K562 (cell line): Measurements from ENCODE around the gene CTXN3. TPM values are rescaled to one million over a fixed set of nuclear protein-coding genes. Genes with fewer than 3 reads are reported as not detected.

Experiments used
- ATAC-seq: fragments of 200-7000 bp; cut with Tn5 transposase; 3 replicates; pipeline ENCODE4 v1.9.1; 2020; ENCODE audit warnings: moderate library complexity
- BruUV-seq: library from RNA; stranded (reverse); fragments of 400-500 nt; replicated peaks from 2 replicates; lab custom pipeline; 2021; lab: Mats Ljungman, UMichigan
- CTCF ChIA-PET: fragments of 300-600 bp; formaldehyde crosslinking; extraction: SDS; loops from one replicate; lab custom pipeline; 2021; ENCODE audit warnings: low intra/inter-chr PET ratio; lab: Yijun Ruan, JAX
- POLR2A ChIA-PET: fragments of 300-600, 350-650 bp; sonication (Branson Sonifier 250); formaldehyde crosslinking; extraction: SDS; loops from one replicate; lab custom pipeline; 2021; ENCODE audit warnings: antibody characterized with exemption, inconsistent platforms; lab: Yijun Ruan, JAX
- DNase-seq, 4 experiments: peaks; one replicate each; pipeline versions ENCODE4 v3.0.0 to v3.0.0-alpha.2; 2011 to 2018; ENCODE audit warnings: low spot score in 3 of 4, mixed read lengths in 3 of 4; ENCODE audit errors: extremely low read depth in 1 of 4
- FAIRE-seq: peaks from 2 replicates; lab custom pipeline; 2011; peaks lifted over from hg19 to GRCh38; lab: Jason Lieb, UNC
- H2AFZ ChIP-seq: 2 replicates; pipeline ENCODE4 v1.6.0; 2011; ENCODE audit warnings: low read depth, low read length, control low read depth, inconsistent platforms
- H3K27ac ChIP-seq: fragments of 200-600 bp; 3 replicates; pipeline ENCODE4 v1.8.0; 2011; ENCODE audit warnings: low read depth, mild to moderate bottlenecking, control low read depth, inconsistent platforms, low read length, moderate library complexity, mixed read lengths; ENCODE audit errors: extremely low read depth
- H3K27me3 ChIP-seq, 2 experiments: fragments of 300-600 bp in 1 of 2; 2 replicates in 1 of 2; 3 replicates in 1 of 2; pipeline versions ENCODE4 v1.6.0 to v1.8.0; 2011; ENCODE audit warnings: inconsistent platforms in 2 of 2, low read length in 2 of 2, mild to moderate bottlenecking in 1 of 2, mixed read lengths in 1 of 2, moderate library complexity in 1 of 2; ENCODE audit not compliant: control insufficient read depth in 2 of 2, insufficient read depth in 2 of 2
- H3K36me3 ChIP-seq: fragments of 300-600 bp; 3 replicates; pipeline ENCODE4 v1.8.0; 2011; ENCODE audit warnings: mild to moderate bottlenecking, low read length, inconsistent platforms; ENCODE audit not compliant: control insufficient read depth, insufficient read depth
- H3K4me1 ChIP-seq, 2 experiments: fragments of 200-600 bp in 1 of 2; replicated peaks in 1 of 2; 2 replicates in 1 of 2; 3 replicates in 1 of 2; pipeline versions ENCODE4 v1.5.1 to v1.8.0; 2011; ENCODE audit warnings: inconsistent platforms in 2 of 2, low read length in 2 of 2, mild to moderate bottlenecking in 1 of 2, mixed read lengths in 1 of 2, moderate library complexity in 1 of 2; ENCODE audit not compliant: control insufficient read depth in 2 of 2, insufficient read depth in 2 of 2
- H3K4me2 ChIP-seq: 2 replicates; pipeline ENCODE4 v1.6.1; 2011; ENCODE audit warnings: low read length, control low read depth, inconsistent platforms, mixed read lengths; ENCODE audit not compliant: insufficient read depth
- H3K4me3 ChIP-seq: fragments of 200-600 bp; sonication (generic), shearing (Covaris generic); 2 replicates; pipeline ENCODE4 v1.5.1; 2016; ENCODE audit warnings: control low read depth, inconsistent platforms
- H3K79me2 ChIP-seq: fragments of 200-600 bp; 3 replicates; pipeline ENCODE4 v1.8.0; 2011; ENCODE audit warnings: low read length, inconsistent platforms; ENCODE audit not compliant: control insufficient read depth, insufficient read depth
- H3K9ac ChIP-seq, 2 experiments: 2 replicates each; pipeline versions ENCODE4 v1.6.0 to v1.6.1; 2011; ENCODE audit warnings: low read depth in 2 of 2, low read length in 2 of 2, control low read depth in 1 of 2, inconsistent platforms in 1 of 2, mild to moderate bottlenecking in 1 of 2, mixed read lengths in 1 of 2; ENCODE audit not compliant: insufficient read depth in 1 of 2
- H3K9me1 ChIP-seq: one replicate; pipeline ENCODE4 v1.6.0; 2011; ENCODE audit warnings: inconsistent platforms, mild to moderate bottlenecking, low read length, moderate library complexity; ENCODE audit not compliant: control insufficient read depth, insufficient read depth
- H3K9me3 ChIP-seq: replicated peaks from 2 replicates; pipeline ENCODE4 v1.5.1; 2011; ENCODE audit warnings: low read depth, low read length, inconsistent platforms; ENCODE audit not compliant: control insufficient read depth, insufficient read depth
- H4K20me1 ChIP-seq: replicated peaks from 2 replicates; pipeline ENCODE4 v1.6.1; 2011; ENCODE audit warnings: low read length, inconsistent platforms, mixed read lengths; ENCODE audit not compliant: control insufficient read depth, insufficient read depth
- GATA2 ChIP-seq: sonication (generic); formaldehyde crosslinking; IDR thresholded peaks from 2 replicates; pipeline ENCODE4 v1.4.0; 2020; ENCODE audit warnings: mild to moderate bottlenecking, missing genetic modification reagents
- HDAC2 ChIP-seq: fragments of 450-650 bp; IDR thresholded peaks from 2 replicates; pipeline ENCODE4 v1.6.1; 2016; ENCODE audit warnings: mild to moderate bottlenecking
- HDAC3 ChIP-seq: fragments of 450-650 bp; IDR thresholded peaks from 2 replicates; pipeline ENCODE4 v1.6.1; 2018; ENCODE audit warnings: borderline replicate concordance, mild to moderate bottlenecking, moderate library complexity; ENCODE audit not compliant: partially characterized antibody
- HMGN3 ChIP-seq: IDR thresholded peaks from 2 replicates; pipeline ENCODE4 v1.6.1; 2011; ENCODE audit warnings: borderline replicate concordance, low read depth, mild to moderate bottlenecking, mixed read lengths, low read length; ENCODE audit not compliant: insufficient read length; ENCODE audit errors: extremely low read depth
- JUND ChIP-seq, 2 experiments: IDR thresholded peaks; 2 replicates in 1 of 2; 3 replicates in 1 of 2; pipeline ENCODE4 v1.6.1; 2011; ENCODE audit warnings: borderline replicate concordance in 2 of 2, low read depth in 2 of 2, low read length in 2 of 2, improper control_type of control experiment in 1 of 2, missing biosample characterization in 1 of 2, missing genetic modification characterization in 1 of 2, missing genetic modification reagents in 1 of 2
- MCM7 ChIP-seq, 2 experiments: fragments of 450-650 bp; IDR thresholded peaks; 2 replicates each; pipeline ENCODE4 v1.6.1; 2016 to 2018
- MED1 ChIP-seq: sonication (generic); formaldehyde crosslinking; IDR thresholded peaks from 2 replicates; pipeline ENCODE4 v1.8.1; 2023; ENCODE audit warnings: missing genetic modification reagents, borderline replicate concordance
- PURB ChIP-seq: sonication (generic); formaldehyde crosslinking; IDR thresholded peaks from 2 replicates; pipeline ENCODE4 v1.9.0; 2021; ENCODE audit warnings: low read depth, mild to moderate bottlenecking, missing genetic modification reagents
- RBM14 ChIP-seq: fragments of 200-400 bp; formaldehyde crosslinking; IDR thresholded peaks from 2 replicates; pipeline ENCODE4 v1.6.1; 2018; ENCODE audit warnings: low read depth, mild to moderate bottlenecking, low read length, moderate library complexity, borderline replicate concordance; ENCODE audit not compliant: insufficient read depth
- SMAD1 ChIP-seq: fragments of 150-350 bp; IDR thresholded peaks from 2 replicates; pipeline ENCODE4 v1.6.1; 2014; ENCODE audit warnings: low read length, low read depth; ENCODE audit not compliant: partially characterized antibody
- SP2 ChIP-seq: IDR thresholded peaks from 2 replicates; pipeline ENCODE4 v1.6.1; 2011; ENCODE audit warnings: mild to moderate bottlenecking, low read depth, low read length, moderate library complexity; ENCODE audit not compliant: poor library complexity, severe bottlenecking; ENCODE audit errors: extremely low read depth
- TAF9B ChIP-seq: fragments of 450-650 bp; IDR thresholded peaks from 2 replicates; pipeline ENCODE4 v1.6.1; 2018; ENCODE audit warnings: mild to moderate bottlenecking; ENCODE audit not compliant: partially characterized antibody
- ZBTB17 ChIP-seq: fragments of 450-650 bp; formaldehyde crosslinking; IDR thresholded peaks from 2 replicates; pipeline ENCODE4 v1.4.0; 2020; ENCODE audit warnings: mild to moderate bottlenecking
- ZNF212 ChIP-seq: fragments of 450-650 bp; formaldehyde crosslinking; IDR thresholded peaks from 2 replicates; pipeline ENCODE4 v1.4.0; 2020; ENCODE audit warnings: mild to moderate bottlenecking
- ZNF77 ChIP-seq: fragments of 250-450 bp; sonication (Bioruptor Pico); IDR thresholded peaks from 2 replicates; pipeline ENCODE4 v1.5.0; 2020
- WGBS: fragments of 100-300 bp; shearing (Covaris generic); methylation state at CpG from one replicate; pipeline ENCODE4 v1.1.6; 2016; ENCODE audit warnings: low coverage, mixed read lengths; ENCODE audit not compliant: insufficient coverage; ENCODE audit errors: missing lambda C conversion rate; 5-methylcytosine and 5-hydroxymethylcytosine counted together
- in situ Hi-C: fragments of 300-500 bp; cut with MboI; formaldehyde crosslinking; loops from 4 replicates; pipeline ENCODE4 v1.15.0; 2018; ENCODE audit warnings: inconsistent platforms, mixed read lengths
- intact Hi-C: fragments of 100-400 bp; cut with micrococcal nuclease; formaldehyde crosslinking; loops from 2 replicates; pipeline ENCODE4 v1.14.2; 2022
- polyA plus RNA-seq, 8 experiments: library from polyadenylated mRNA; depleted of rRNA in 4 of 8; stranded (reverse) in 5 of 8; unstranded in 3 of 8; fragments of >200 nt; fragmentation: Nextera tagmentation in 2 of 8; fragmentation: Illumina TruSeq in 1 of 8; extraction: Ambion mirVana in 2 of 8; extraction: Trizol in 1 of 8; gene quantifications; 2 replicates each; pipeline versions ENCODE4 v1.2.1 to v1.2.3, GENCODE V29; 2011 to 2014; ENCODE audit warnings: inconsistent platforms in 1 of 8, missing spikeins in 1 of 8
- total RNA-seq, 7 experiments: library from RNA; depleted of rRNA in 6 of 7; stranded (reverse); fragments of >200 nt in 6 of 7; fragmentation: Illumina TruSeq in 2 of 7; extraction: Trizol in 2 of 7; gene quantifications; 2 replicates each; pipeline versions ENCODE4 v1.2.1 to v1.2.3, GENCODE V29; 2011 to 2021; ENCODE audit warnings: low replicate concordance in 1 of 7
- TF ChIP-seq, protein P1 (sequence below): sonication (generic); IDR thresholded peaks from 2 replicates; pipeline ENCODE4 v1.6.1; 2016
- TF ChIP-seq, protein P2 (sequence below): IDR thresholded peaks from 2 replicates; pipeline ENCODE4 v1.6.1; 2016; ENCODE audit warnings: missing genetic modification characterization, missing compliant biosample characterization

Gene CTXN3
- total and polyA plus RNA-seq, 9 of the 15 experiments (the other 6 are each of a cell fraction or from before 2014, with no cell fraction given): not detected

DNA sequence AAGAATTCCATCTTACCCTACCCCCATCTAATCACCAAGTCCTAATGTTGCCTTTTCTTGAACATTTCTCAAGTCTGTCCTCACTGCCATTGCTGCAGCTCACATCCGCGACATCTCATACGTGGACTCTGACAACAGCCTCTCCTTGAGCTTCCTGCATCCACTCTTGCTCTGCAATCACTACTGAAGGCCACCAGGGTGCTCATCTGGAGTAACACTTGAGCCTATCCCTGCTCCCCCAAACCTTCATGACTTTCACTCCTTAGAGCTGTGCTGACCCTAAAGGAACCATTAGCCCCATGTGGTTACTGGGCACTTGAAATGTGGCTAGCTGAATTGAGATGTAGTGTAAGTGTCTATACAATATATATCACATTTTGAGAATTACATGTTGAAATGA, 46.4 kb upstream of the CTXN3 start:
- POLR2A ChIA-PET: no interaction called here
- no peaks in the 10 kb centered on the region for H3K36me3 ChIP-seq
- no TSS peak for BruUV-seq
- H3K27ac ChIP-seq: no peak overlapping the region
- no peak overlapping the region for H3K4me2 ChIP-seq
- no peaks in the 10 kb centered on the region for H3K9me3 ChIP-seq
- ATAC-seq: 0 out of 3 replicates have a peak, but pooled peaks have one; percentile 42
- FAIRE-seq: no peak
- in situ Hi-C loops: no loop called here
- no peaks in the 10 kb centered on the region for H4K20me1 ChIP-seq
- TF ChIP-seq SMAD1: no peak
- no peak for TF ChIP-seq JUND (IDR thresholded peaks at IDR 0.05; ENCODE audit: borderline replicate concordance, low read depth, low read length)
- TF ChIP-seq JUND (tag; IDR thresholded peaks at IDR 0.05; ENCODE audit: borderline replicate concordance, low read depth, low read length): no peak
- no peak for TF ChIP-seq GATA2
- no peak for TF ChIP-seq HMGN3
- TF ChIP-seq PURB (CRISPR knock-in tag): no peak
- no peak for TF ChIP-seq RBM14
- TF ChIP-seq ZNF77 (CRISPR knock-in tag): no peak
- no peak for TF ChIP-seq ZBTB17 (CRISPR knock-in tag)
- no peak for TF ChIP-seq MCM7 (IDR thresholded peaks at IDR 0.05)
- no peak for TF ChIP-seq HDAC2
- TF ChIP-seq ZNF212 (CRISPR knock-in tag): no peak
- TF ChIP-seq TAF9B: no peak
- no peak for TF ChIP-seq MED1 (CRISPR knock-in tag)
- TF ChIP-seq, protein P1, sequence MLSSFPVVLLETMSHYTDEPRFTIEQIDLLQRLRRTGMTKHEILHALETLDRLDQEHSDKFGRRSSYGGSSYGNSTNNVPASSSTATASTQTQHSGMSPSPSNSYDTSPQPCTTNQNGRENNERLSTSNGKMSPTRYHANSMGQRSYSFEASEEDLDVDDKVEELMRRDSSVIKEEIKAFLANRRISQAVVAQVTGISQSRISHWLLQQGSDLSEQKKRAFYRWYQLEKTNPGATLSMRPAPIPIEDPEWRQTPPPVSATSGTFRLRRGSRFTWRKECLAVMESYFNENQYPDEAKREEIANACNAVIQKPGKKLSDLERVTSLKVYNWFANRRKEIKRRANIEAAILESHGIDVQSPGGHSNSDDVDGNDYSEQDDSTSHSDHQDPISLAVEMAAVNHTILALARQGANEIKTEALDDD: no peak
- TF ChIP-seq, protein P2, sequence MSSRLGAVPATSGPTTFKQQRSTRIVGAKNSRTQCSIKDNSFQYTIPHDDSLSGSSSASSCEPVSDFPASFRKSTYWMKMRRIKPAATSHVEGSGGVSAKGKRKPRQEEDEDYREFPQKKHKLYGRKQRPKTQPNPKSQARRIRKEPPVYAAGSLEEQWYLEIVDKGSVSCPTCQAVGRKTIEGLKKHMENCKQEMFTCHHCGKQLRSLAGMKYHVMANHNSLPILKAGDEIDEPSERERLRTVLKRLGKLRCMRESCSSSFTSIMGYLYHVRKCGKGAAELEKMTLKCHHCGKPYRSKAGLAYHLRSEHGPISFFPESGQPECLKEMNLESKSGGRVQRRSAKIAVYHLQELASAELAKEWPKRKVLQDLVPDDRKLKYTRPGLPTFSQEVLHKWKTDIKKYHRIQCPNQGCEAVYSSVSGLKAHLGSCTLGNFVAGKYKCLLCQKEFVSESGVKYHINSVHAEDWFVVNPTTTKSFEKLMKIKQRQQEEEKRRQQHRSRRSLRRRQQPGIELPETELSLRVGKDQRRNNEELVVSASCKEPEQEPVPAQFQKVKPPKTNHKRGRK: no peak
- TF ChIP-seq SP2: no peak
- no peak for TF ChIP-seq HDAC3
- TF ChIP-seq, all 486 proteins: peak for 0
- WGBS: 0% methylated on average over 3 of the region's 3 CpGs
- Histone ChIP-seq H3K9me1 (no peaks in the 10 kb centered on the region), H2AFZ (no peak overlapping the region), H3K4me1 (no peaks in the 10 kb centered on the region), H3K4me3 (no peak overlapping the region), H3K27me3 (peaks cover 0 to 6% of the 10 kb centered on the region in 2 experiments; a peak in 1 of 5 replicates), H3K79me2 (no peaks in the 10 kb centered on the region), H3K9ac (no peak overlapping the region)
- CTCF ChIA-PET: no interaction called here
- intact Hi-C loops: no loop called here
- DNase-seq: no peak
